ENCODE results near the gene CRYBG2.

Gene CRYBG2

GRCh38 chr1:26357121-26357602 is 3.2 kb upstream of the CRYBG2 start:
- Histone ChIP-seq H4K20me1 (ENCODE audit: insufficient read depth, low read length) (no peaks in the 10 kb centered on the region), H3K79me2 (ENCODE audit: insufficient read depth, low read length) (no peaks in the 10 kb centered on the region), H3K4me1 (ENCODE audit: insufficient read depth, low read length) (no peaks in the 10 kb centered on the region), H3K9ac (ENCODE audit: low read depth, low read length) (no peak overlapping the region), H3K36me3 (ENCODE audit: insufficient read depth, low read length) (no peaks in the 10 kb centered on the region), H3K27ac (ENCODE audit: low read length) (no peak overlapping the region), H3K27me3 (ENCODE audit: insufficient read depth, low read length, poor library complexity) (peaks cover 8% of the 10 kb centered on the region), H2AFZ (ENCODE audit: low read depth, low read length) (no peak overlapping the region), H3K9me3 (ENCODE audit: insufficient read depth, low read length, severe bottlenecking) (no peaks in the 10 kb centered on the region), H3K4me2 (ENCODE audit: insufficient read depth, low read length) (no peak overlapping the region), H3K4me3 (ENCODE audit: low read depth in 1 of 2, low read length in 2 of 2) (no peak overlapping the region)
- DNase-seq (no peak), ATAC-seq (ENCODE audit: insufficient read depth, low read depth) (0 out of 3 replicates have a peak, but pooled peaks have one; percentile 39)
- no peak for TF ChIP-seq CTCF (IDR thresholded peaks at IDR 0.05; ENCODE audit: borderline replicate concordance, extremely low read depth, low read length, poor library complexity, severe bottlenecking)
- no peak for TF ChIP-seq EZH2 (IDR thresholded peaks at IDR 0.05; ENCODE audit: borderline replicate concordance, low read depth, low read length, severe bottlenecking)

DNA sequence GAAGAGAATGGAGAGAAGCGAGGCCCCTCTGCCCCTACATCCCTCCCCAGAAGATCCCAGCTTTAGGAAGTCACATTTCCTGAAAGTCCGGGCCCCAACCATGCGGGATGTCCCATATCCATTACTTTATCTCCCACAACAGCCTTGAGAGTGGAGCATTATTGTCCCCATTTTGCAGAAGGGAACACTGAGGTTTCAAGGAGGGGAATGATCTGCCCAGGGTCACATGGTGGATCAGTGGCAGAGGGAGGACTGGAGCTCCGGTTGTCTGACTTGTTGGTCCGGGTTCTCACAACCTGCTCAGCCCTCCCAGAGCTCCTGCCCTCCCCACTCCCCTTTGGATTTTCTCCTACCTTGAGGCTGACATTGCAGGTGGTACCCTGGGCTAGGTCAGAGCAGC is 2.2 kb upstream of the CRYBG2 start:
- Histone ChIP-seq H3K79me2 (ENCODE audit: insufficient read depth, low read length) (no peaks in the 10 kb centered on the region), H3K27ac (ENCODE audit: low read length) (no peak overlapping the region), H2AFZ (ENCODE audit: low read depth, low read length) (no peak overlapping the region), H3K4me3 (ENCODE audit: low read depth in 1 of 2, low read length in 2 of 2) (no peak overlapping the region), H3K27me3 (ENCODE audit: insufficient read depth, low read length, poor library complexity) (peaks cover 8% of the 10 kb centered on the region), H3K9me3 (ENCODE audit: insufficient read depth, low read length, severe bottlenecking) (no peaks in the 10 kb centered on the region), H3K4me1 (ENCODE audit: insufficient read depth, low read length) (no peaks in the 10 kb centered on the region), H3K36me3 (ENCODE audit: insufficient read depth, low read length) (no peaks in the 10 kb centered on the region), H3K9ac (ENCODE audit: low read depth, low read length) (no peak overlapping the region), H3K4me2 (ENCODE audit: insufficient read depth, low read length) (no peak overlapping the region), H4K20me1 (ENCODE audit: insufficient read depth, low read length) (no peaks in the 10 kb centered on the region)
- ATAC-seq (ENCODE audit: insufficient read depth, low read depth) (no peak), DNase-seq (no peak)
- TF ChIP-seq CTCF (IDR thresholded peaks at IDR 0.05; ENCODE audit: borderline replicate concordance, extremely low read depth, low read length, poor library complexity, severe bottlenecking), result no peak
- TF ChIP-seq EZH2 (IDR thresholded peaks at IDR 0.05; ENCODE audit: borderline replicate concordance, low read depth, low read length, severe bottlenecking), result no peak

DNA sequence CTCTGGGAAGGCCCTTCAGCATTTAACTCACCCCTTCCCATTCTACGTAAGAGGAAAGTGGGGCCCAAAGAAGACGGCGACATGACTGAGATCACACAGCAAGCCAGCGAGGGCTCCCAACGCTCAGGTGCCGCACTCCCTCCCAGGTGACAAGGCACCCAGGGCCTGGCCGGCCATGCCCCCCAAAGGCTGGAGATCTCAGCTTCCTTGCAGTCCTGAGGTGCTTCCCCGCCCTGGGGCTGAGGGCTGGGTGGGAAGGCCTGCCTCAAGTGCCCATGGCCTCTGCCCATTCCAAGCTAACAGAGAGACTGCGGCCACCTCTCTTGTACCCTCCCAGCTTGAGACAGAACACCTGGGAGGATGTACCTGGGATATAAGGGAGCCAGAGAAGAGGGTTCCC is 1.0 kb upstream of the CRYBG2 start:
- Histone ChIP-seq H4K20me1 (ENCODE audit: insufficient read depth, low read length) (no peaks in the 10 kb centered on the region), H3K27me3 (ENCODE audit: insufficient read depth, low read length, poor library complexity) (peaks cover 8% of the 10 kb centered on the region), H3K4me3 (ENCODE audit: low read depth in 1 of 2, low read length in 2 of 2) (no peak overlapping the region), H3K4me1 (ENCODE audit: insufficient read depth, low read length) (no peaks in the 10 kb centered on the region), H3K9me3 (ENCODE audit: insufficient read depth, low read length, severe bottlenecking) (no peaks in the 10 kb centered on the region), H3K36me3 (ENCODE audit: insufficient read depth, low read length) (no peaks in the 10 kb centered on the region), H3K27ac (ENCODE audit: low read length) (no peak overlapping the region), H3K4me2 (ENCODE audit: insufficient read depth, low read length) (no peak overlapping the region), H3K79me2 (ENCODE audit: insufficient read depth, low read length) (no peaks in the 10 kb centered on the region), H3K9ac (ENCODE audit: low read depth, low read length) (no peak overlapping the region), H2AFZ (ENCODE audit: low read depth, low read length) (no peak overlapping the region)
- TF ChIP-seq EZH2 (IDR thresholded peaks at IDR 0.05; ENCODE audit: borderline replicate concordance, low read depth, low read length, severe bottlenecking) (no peak), CTCF (IDR thresholded peaks at IDR 0.05; ENCODE audit: borderline replicate concordance, extremely low read depth, low read length, poor library complexity, severe bottlenecking) (no peak)
- DNase-seq, result no peak
- no peak for ATAC-seq (ENCODE audit: insufficient read depth, low read depth)
